NCI-H2171 treated with DMSO at 0.1 percent for 48 hours (cell line): ENCODE measurements around the gene BTNL9.
"Not testable (repeated sequence)": the region's sequence is repeated elsewhere in the genome, so short reads cannot be mapped to it uniquely, and the experiment has no call there.

Source experiments
- DNase-seq: peaks from one replicate; lab custom pipeline; 2025; lab: John Stamatoyannopoulos, UW

BTNL9 gene

GRCh38 chr5:181100121-181100875, 60.2 kb downstream of the BTNL9 start:
- no peak for DNase-seq

GRCh38 chr5:181101030-181101641, 61.1 kb downstream of the BTNL9 start:
- DNase-seq, result not testable (repeated sequence)

- not testable (repeated sequence) for DNase-seq
Observed at GRCh38 chr5:181101930-181102674, 62.0 kb downstream of the BTNL9 start.

GRCh38 chr5:181104259-181104568, 64.1 kb downstream of the BTNL9 start:
- DNase-seq, result not testable (repeated sequence)

- DNase-seq, result not testable (repeated sequence)
Observed at GRCh38 chr5:181104606-181105390, 64.7 kb downstream of the BTNL9 start.

GRCh38 chr5:181105391-181106025, 65.4 kb downstream of the BTNL9 start:
- DNase-seq, result no peak

- no peak for DNase-seq
Observed at GRCh38 chr5:181107699-181108098, 67.6 kb downstream of the BTNL9 start.

- no peak for DNase-seq
Observed at GRCh38 chr5:181108578-181109165, 68.6 kb downstream of the BTNL9 start.

GRCh38 chr5:181109489-181110013, 69.5 kb downstream of the BTNL9 start:
- DNase-seq, result no peak

- peak; percentile 32 for DNase-seq
Observed at GRCh38 chr5:181111010-181111409, 70.9 kb downstream of the BTNL9 start.
